HUDEP-2 (cell line): Measurements from ENCODE around the gene AFG3L2.

ENCODE experiments used
- DNase-seq, 76 experiments: peaks; one replicate each; lab custom pipeline; 2025; ENCODE audit not compliant: unreplicated experiment in 76 of 76; lab: John Stamatoyannopoulos, UW

AFG3L2 gene

DNA sequence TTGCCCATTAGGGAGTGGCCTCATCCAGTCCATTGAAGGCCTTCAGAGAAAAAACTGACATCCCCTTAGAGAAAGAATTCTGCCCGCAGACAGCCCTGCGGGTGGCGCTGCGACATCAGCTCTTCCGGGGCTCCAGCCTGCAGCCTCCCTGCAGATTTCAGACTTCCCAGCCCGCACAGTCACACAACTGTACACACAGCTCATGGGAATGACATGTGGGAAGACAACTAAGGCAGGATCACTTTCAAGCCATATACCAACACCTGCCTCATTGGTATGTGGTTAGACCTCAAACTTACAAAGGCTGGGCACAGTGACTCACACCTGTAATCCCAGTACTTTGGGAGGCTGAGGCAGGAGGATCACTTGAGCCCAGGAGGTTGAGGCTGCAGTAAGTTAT lies 93.8 kb downstream of the AFG3L2 start:
- peak in 6 of 76 experiments; percentile 5 to 37 (median 12) for DNase-seq

DNA sequence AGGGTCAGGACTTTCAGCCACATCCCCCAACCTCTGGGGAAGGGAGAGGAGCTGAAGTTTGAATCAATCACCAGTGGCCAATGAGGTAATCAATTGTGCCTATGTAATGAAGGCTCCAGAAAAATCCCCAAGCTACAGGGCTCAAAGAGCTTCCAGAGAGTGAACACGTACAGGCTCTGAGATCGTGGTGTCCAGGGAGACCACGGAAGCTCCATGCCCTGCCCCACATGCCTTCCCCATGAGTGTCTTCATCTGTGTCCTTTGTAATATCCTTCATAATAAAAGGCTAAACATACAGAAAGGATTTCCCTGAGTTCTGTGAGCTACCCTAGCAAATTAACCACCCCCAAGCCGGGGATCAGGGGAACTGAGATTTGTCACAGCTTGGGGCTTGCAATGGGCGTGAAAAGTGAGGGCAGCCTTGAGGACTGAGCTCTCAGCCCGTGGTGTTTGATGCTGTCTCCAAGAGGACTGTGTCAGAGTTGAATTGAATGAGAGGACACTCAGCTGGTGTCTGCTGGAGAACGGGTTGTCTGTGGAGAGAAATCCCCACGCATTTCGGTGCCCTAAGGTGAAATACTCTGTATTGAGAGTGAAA lies 94.5 kb downstream of the AFG3L2 start:
- no peak for DNase-seq

DNA sequence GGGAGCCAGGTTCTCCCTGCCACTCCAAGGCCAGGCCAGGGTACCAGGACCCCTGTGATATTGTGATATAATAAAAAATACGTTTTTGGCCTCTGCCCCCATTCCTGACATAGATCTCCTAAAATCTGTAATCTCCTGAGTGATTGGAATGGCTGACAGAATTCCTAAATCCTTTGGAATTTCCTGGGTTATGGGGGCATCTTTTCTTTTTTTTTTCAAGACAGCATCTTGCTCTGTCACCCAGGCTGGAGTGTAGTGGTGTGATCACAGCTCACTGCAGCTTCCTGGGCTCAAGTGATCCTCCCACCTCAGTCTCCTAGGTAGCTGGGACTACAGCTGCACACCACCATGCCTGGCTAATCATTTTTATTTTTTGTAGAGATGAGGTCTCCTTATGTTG lies 95.2 kb downstream of the AFG3L2 start:
- DNase-seq, result no peak

DNA sequence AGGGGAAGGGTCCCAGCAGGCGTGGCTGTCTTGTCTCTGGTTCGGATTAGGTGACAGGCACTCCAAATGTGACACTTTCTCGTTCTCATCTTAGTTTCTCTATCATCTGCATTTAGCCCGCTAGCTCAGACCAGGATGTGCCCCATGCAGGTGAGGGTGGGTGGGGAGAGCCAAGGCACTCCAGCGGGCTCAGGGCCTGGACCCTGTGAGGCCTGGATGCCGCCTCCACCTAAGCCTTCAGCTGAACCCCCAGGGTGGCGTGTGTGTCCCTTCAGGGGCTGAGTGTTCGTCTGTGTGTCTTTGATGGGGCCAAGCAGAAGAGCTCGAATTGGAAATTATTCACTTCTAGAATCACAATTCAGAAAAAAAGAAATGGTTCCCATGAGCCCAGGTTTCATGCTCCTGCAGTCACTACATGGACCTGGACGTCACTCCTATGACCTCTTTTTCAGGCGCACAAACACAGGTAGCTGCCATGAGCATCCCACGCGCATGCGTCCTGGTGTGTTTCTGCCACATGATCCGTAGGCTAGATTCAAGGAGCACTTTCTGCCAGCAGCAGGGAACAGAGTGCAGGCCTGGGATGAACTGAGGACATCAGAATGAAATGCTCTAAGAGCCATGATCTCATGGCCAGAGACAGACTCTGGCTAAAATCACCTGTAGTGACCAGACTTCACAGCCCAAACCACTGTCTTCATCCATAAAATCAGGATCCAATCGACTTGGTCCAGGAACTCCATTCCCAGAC lies 97.1 kb downstream of the AFG3L2 start:
- no peak for DNase-seq
